Left lung (tissue), 10 donors: ENCODE measurements around the gene MAPK13. TPM values are rescaled to one million over a fixed set of nuclear protein-coding genes. Genes with fewer than 3 reads are reported as not detected.

Experiments
- ATAC-seq: fragments of 200-7000 bp; cut with Tn5 transposase; one replicate; pipeline ENCODE4 v1.9.1; 2020; ENCODE audit warnings: moderate library complexity
- DNase-seq, 4 donors: peaks; one replicate each; pipeline ENCODE4 v3.0.0-alpha.2; 2013 to 2020
- H3K27ac ChIP-seq, 2 donors: fragments of 200-600 bp; sonication (generic) in 1 of 2; one replicate each; pipeline versions ENCODE4 v1.5.0 to v1.8.0; 2020 to 2021
- H3K27me3 ChIP-seq, 2 donors: fragments of 200-600 bp; sonication (generic) in 1 of 2; one replicate each; pipeline versions ENCODE4 v1.5.0 to v1.8.0; 2020 to 2021
- H3K36me3 ChIP-seq, 2 donors: fragments of 200-600 bp; sonication (generic) in 1 of 2; one replicate each; pipeline versions ENCODE4 v1.5.0 to v1.8.0; 2020 to 2021
- H3K4me1 ChIP-seq, 2 donors: fragments of 200-600 bp; one replicate each; pipeline ENCODE4 v1.8.0; 2021
- H3K4me3 ChIP-seq, 2 donors: fragments of 200-600 bp; sonication (generic) in 1 of 2; one replicate each; pipeline versions ENCODE4 v1.5.0 to v1.8.0; 2020 to 2021; ENCODE audit warnings: mild to moderate bottlenecking in 1 of 2
- H3K9me3 ChIP-seq, 2 donors: fragments of 200-600 bp; sonication (generic) in 1 of 2; one replicate each; pipeline versions ENCODE4 v1.5.0 to v1.8.0; 2020 to 2021
- CTCF ChIP-seq, 2 donors: fragments of 200-600 bp; sonication (generic) in 1 of 2; IDR thresholded peaks; one replicate each; pipeline versions ENCODE4 v1.5.0 to v1.8.0; 2021; ENCODE audit warnings: antibody characterized with exemption in 2 of 2
- intact Hi-C, 2 donors: fragments of 100-400 bp; cut with DNase I; formaldehyde crosslinking; loops; one replicate each; pipeline versions ENCODE4 v1.11.2 to v1.14.2; 2022
- polyA plus RNA-seq, 6 donors: library from polyadenylated mRNA; unstranded; fragments of 120-200 nt; gene quantifications; one replicate each; pipeline ENCODE4 v1.2.1, GENCODE V29; 2013; ENCODE audit not compliant: insufficient read length in 6 of 6
- total RNA-seq, 2 donors: library from RNA; stranded (reverse); fragmentation: NEBNext Ultra II Directional; extraction: Animal tissue kit (Norgen Biotek cat#: 25700); gene quantifications; one replicate each; pipeline ENCODE4 v1.2.1, GENCODE V29; 2021
- donor health status: DM: no; HTN: yes; CAD: no.
- donor health status: DM: no; HTN: no; CAD: no.

Gene MAPK13
- total and polyA plus RNA-seq, 8 donors: 15.7 to 89.7 (median 18.2) TPM

DNA sequence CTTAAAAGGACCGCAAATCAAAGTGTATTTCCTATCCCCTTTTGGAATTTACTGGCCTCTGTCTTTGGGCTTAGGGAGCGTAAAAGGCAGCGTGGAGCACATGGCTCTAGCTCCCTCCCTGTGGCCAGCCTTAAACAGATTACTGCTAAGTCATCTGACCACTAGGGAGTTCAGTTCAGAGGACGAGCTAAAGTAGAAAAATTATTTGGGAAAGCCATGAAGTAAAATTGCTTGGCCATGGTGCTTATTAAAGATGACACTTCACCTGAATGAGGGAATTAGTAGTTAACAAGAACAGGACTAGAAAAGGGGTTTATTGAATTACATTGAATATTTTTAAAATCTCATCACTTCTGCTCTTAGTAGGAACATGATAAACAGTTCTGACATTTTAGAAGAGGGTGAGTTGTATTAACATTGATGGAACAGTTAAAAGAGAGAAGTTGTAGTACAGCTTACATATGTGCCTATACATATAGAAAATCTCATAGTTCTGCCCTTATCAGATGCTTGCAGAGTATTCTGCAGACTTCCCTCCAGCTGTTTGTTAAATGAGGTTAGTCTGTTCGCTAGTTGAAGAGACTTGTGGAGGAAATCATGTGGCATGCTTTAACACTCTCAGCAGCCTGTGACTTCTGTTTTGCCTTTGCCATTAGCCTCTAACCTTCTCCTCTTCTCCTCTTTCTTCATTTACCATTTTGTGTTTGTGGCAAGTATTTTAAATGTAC, 31.2 kb upstream of the MAPK13 start:
- peak overlapping the region in 1 of 2 donors; percentile 18 for H3K27ac ChIP-seq
- ATAC-seq (no peak), DNase-seq (no peak)
- H3K4me1 ChIP-seq: peaks cover 0 to 19% of the 10 kb centered on the region in 2 donors
- peaks cover 0 to 54% of the 10 kb centered on the region in 2 donors for H3K36me3 ChIP-seq
- TF ChIP-seq CTCF (IDR thresholded peaks at IDR 0.05): no peak
- H3K4me3 ChIP-seq: no peak overlapping the region
- intact Hi-C loops: loop anchor here in 1 of 2 donors (5.0 kb wide), 1 partner anchor 72 kb away; the partner anchor contains the start of gene MAPK14
- no peaks in the 10 kb centered on the region for H3K27me3 ChIP-seq
- no peaks in the 10 kb centered on the region for H3K9me3 ChIP-seq

- no peaks in the 10 kb centered on the region for H3K27me3 ChIP-seq
- no peak for ATAC-seq
- H3K36me3 ChIP-seq: peaks cover 0 to 62% of the 10 kb centered on the region in 2 donors
- H3K27ac ChIP-seq: no peak overlapping the region
- H3K4me3 ChIP-seq: no peak overlapping the region
- no peak for TF ChIP-seq CTCF (IDR thresholded peaks at IDR 0.05)
- H3K4me1 ChIP-seq: peaks cover 0 to 13% of the 10 kb centered on the region in 2 donors
- no peak for DNase-seq
- no peaks in the 10 kb centered on the region for H3K9me3 ChIP-seq
- intact Hi-C loops: loop anchor here in 1 of 2 donors (5.0 kb wide), 1 partner anchor 73 kb away; the partner anchor contains the start of gene MAPK14
Measured at GRCh38 chr6:36099869-36100483, 30.3 kb upstream of the MAPK13 start.

DNA sequence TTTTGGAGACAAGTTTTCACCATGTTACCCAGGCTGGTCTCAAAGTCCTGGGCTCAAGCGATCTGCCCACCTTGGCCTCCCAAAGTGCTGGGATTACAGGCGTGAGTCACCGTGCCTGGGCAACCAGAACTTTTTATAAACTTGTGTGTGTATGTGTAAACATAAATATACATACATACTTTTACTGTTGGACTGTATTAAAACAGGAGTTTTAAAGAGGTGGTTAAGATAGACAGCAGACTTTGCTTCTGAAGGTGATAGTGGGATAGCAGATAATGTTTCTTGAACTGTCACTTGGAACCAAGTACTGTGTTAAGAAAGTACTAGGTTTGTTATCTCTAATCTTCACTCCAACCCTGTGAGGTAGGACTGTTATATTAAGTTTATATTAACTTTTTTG, 28.6 kb upstream of the MAPK13 start:
- intact Hi-C loops: no loop called here
- peaks cover 0 to 66% of the 10 kb centered on the region in 2 donors for H3K36me3 ChIP-seq

DNA sequence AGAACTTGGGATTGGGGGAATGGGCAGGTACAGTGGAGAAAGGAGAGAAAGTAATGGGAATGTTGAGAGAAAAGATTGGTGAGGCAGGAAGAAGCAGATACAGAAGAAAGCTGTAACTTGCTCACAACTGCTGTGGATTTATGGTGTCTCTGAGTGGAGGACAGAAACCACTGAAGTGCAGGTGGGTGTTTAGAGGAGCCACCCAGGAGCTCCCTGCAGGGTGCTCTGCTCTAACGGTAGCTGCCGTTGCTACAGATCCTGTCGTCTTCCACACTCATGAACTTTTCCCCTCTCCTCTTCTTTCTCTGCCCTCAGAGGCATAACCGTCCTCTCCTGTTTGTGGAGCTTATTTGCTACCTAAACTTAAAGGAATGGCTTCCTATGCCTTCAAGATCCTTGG, 27.5 kb upstream of the MAPK13 start:
- peaks cover 0 to 66% of the 10 kb centered on the region in 2 donors for H3K36me3 ChIP-seq
- peaks cover 0 to 8% of the 10 kb centered on the region in 2 donors for H3K4me1 ChIP-seq
- no peak overlapping the region for H3K27ac ChIP-seq
- ATAC-seq (no peak), DNase-seq (no peak)
- intact Hi-C loops: no loop called here
- no peaks in the 10 kb centered on the region for H3K27me3 ChIP-seq
- H3K9me3 ChIP-seq: no peaks in the 10 kb centered on the region
- TF ChIP-seq CTCF (IDR thresholded peaks at IDR 0.05): no peak
- H3K4me3 ChIP-seq: no peak overlapping the region

More for the DNA sequence above, 28.6 kb upstream of the MAPK13 start:
- Histone ChIP-seq H3K9me3 (no peaks in the 10 kb centered on the region), H3K27me3 (no peaks in the 10 kb centered on the region), H3K4me3 (no peak overlapping the region), H3K27ac (no peak overlapping the region), H3K4me1 (peaks cover 0 to 8% of the 10 kb centered on the region in 2 donors)
- no peak for ATAC-seq
- DNase-seq: no peak
- no peak for TF ChIP-seq CTCF (IDR thresholded peaks at IDR 0.05)

DNA sequence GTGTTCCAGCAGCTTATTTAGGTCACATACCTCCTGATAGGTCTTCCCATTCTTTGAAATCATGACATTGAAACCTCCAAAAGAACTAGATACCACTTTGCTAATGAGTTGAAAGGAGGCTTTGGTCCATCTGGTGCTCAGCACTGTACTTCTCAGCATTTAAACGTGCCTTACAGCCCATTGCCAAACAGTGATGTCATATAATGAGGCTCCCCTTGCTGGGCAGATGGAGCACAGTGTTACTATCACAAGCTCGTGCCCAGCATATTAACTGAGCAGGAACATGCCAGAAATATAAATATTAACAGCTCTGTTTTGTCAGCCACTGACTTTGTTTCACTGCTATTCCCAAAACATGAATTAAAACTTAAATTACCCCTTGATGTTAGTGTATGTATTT, 25.5 kb upstream of the MAPK13 start:
- intact Hi-C loops: no loop called here
- Histone ChIP-seq H3K9me3 (no peaks in the 10 kb centered on the region), H3K36me3 (peaks cover 0 to 80% of the 10 kb centered on the region in 2 donors), H3K27me3 (no peaks in the 10 kb centered on the region), H3K27ac (no peak overlapping the region), H3K4me3 (no peak overlapping the region), H3K4me1 (peaks cover 0 to 3% of the 10 kb centered on the region in 2 donors)
- DNase-seq (peak in 1 of 4 donors; percentile 51), ATAC-seq (no peak)
- TF ChIP-seq CTCF (IDR thresholded peaks at IDR 0.05): no peak
